ENCODE data around the gene FAM217B. TPM values are rescaled to one million over a fixed set of nuclear protein-coding genes. Genes with fewer than 3 reads are reported as not detected.

The FAM217B gene
- total RNA-seq, 2 experiments from 2014 or later, result 23.1 to 23.7 TPM

DNA sequence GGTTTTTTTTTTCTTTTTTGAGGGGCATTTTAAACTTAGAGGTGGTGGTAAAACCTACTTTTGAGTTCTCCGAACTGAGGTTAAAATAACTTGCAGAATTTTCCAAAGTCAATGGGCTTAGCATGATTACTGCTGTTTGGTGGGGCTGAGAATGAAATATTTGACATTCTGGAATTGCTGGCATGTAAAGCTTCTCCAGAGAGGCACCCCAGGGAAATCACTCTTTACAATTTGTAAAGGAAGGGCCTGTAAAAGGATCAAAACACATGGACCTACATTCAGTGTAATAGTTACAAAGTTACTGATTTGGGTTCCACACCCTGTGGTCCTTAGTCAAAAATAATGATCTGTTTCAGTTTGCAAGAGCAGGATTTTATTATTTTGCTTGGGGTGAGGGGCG lies 5.5 kb downstream of the FAM217B start:
- peak overlapping the region; percentile 31 for H3K27ac Mint-ChIP-seq
- CTCF ChIA-PET, result interaction anchor here (1.8 to 5.6 kb wide), 2 partner anchors 9 to 12 kb away, joined by 4 to 31 read pairs; partner anchors contain the start of gene SYCP2

DNA sequence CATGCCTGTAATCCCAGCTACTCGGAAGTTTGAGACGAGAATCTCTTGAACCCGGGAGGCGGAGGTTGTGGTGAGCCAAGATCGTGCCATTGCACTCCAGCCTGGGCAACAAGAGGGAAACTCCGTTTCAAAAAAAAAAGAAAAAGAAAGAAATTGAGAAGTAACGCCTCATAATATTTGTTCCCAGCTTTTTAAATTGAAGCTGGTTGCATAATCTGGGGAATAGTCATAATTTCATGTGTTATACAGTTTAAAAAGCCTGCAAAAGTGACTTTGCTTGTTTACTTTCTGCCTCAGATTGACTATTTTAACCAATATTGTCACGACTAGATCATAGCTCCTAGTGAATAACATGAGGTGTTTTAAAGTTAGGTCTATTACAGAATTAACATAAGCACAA lies 7.2 kb downstream of the FAM217B start:
- Histone ChIP-seq H3K4me1 (ENCODE audit: insufficient read depth, low read length) (no peaks in the 10 kb centered on the region), H3K27me3 (ENCODE audit: control insufficient read depth in 1 of 2, insufficient read depth in 2 of 2, low read length in 2 of 2) (no peaks in the 10 kb centered on the region), H3K27ac (ENCODE audit: low read depth in 1 of 2, low read length in 2 of 2) (no peak overlapping the region), H3K36me3 (ENCODE audit: insufficient read depth, low read length) (peaks cover 26% of the 10 kb centered on the region), H3K4me3 (ENCODE audit: low read length) (no peak overlapping the region), H3K9me3 (ENCODE audit: control insufficient read depth in 1 of 2, insufficient read depth in 1 of 2, low read length in 2 of 2) (no peaks in the 10 kb centered on the region)
- intact Hi-C loops (cut with DNase I, micrococcal nuclease), result loop anchor here (5.0 kb wide), 2 partner anchors 1280 to 1940 kb away; no protein-coding TSS in a partner anchor
- Mint-ChIP-seq H3K27ac (no peak overlapping the region), H3K4me1 (ENCODE audit: low read depth) (peaks cover 23% of the 10 kb centered on the region), H3K36me3 (ENCODE audit: low read depth) (peaks cover 40% of the 10 kb centered on the region), H3K27me3 (no peaks in the 10 kb centered on the region), H3K9me3 (no peaks in the 10 kb centered on the region), H3K4me3 (no peak overlapping the region)
- ChIA-PET POLR2A (no interaction called here), CTCF (interaction anchor here (5.6 kb wide), 1 partner anchor 14 kb away, joined by 31 read pairs; the partner anchor contains the start of gene SYCP2)
- DNase-seq (no peak), ATAC-seq (ENCODE audit: poor library complexity) (no peak)
- TF ChIP-seq, protein P1, sequence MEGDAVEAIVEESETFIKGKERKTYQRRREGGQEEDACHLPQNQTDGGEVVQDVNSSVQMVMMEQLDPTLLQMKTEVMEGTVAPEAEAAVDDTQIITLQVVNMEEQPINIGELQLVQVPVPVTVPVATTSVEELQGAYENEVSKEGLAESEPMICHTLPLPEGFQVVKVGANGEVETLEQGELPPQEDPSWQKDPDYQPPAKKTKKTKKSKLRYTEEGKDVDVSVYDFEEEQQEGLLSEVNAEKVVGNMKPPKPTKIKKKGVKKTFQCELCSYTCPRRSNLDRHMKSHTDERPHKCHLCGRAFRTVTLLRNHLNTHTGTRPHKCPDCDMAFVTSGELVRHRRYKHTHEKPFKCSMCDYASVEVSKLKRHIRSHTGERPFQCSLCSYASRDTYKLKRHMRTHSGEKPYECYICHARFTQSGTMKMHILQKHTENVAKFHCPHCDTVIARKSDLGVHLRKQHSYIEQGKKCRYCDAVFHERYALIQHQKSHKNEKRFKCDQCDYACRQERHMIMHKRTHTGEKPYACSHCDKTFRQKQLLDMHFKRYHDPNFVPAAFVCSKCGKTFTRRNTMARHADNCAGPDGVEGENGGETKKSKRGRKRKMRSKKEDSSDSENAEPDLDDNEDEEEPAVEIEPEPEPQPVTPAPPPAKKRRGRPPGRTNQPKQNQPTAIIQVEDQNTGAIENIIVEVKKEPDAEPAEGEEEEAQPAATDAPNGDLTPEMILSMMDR (IDR thresholded peaks at IDR 0.05), result no peak

More for the DNA sequence above, 5.5 kb downstream of the FAM217B start:
- Histone ChIP-seq H3K36me3 (ENCODE audit: insufficient read depth, low read length) (peaks cover 31% of the 10 kb centered on the region), H3K9me3 (ENCODE audit: control insufficient read depth in 1 of 2, insufficient read depth in 1 of 2, low read length in 2 of 2) (no peaks in the 10 kb centered on the region), H3K27me3 (ENCODE audit: control insufficient read depth in 1 of 2, insufficient read depth in 2 of 2, low read length in 2 of 2) (no peaks in the 10 kb centered on the region), H3K4me1 (ENCODE audit: insufficient read depth, low read length) (peaks cover 5% of the 10 kb centered on the region), H3K27ac (ENCODE audit: low read depth in 1 of 2, low read length in 2 of 2) (no peak overlapping the region), H3K4me3 (ENCODE audit: low read length) (no peak overlapping the region)
- TF ChIP-seq, protein P1 (IDR thresholded peaks at IDR 0.05), result no peak
- Mint-ChIP-seq H3K4me1 (ENCODE audit: low read depth) (peaks cover 39% of the 10 kb centered on the region), H3K9me3 (no peaks in the 10 kb centered on the region), H3K36me3 (ENCODE audit: low read depth) (peaks cover 53% of the 10 kb centered on the region), H3K4me3 (no peak overlapping the region), H3K27me3 (no peaks in the 10 kb centered on the region)
- DNase-seq, result no peak
- POLR2A ChIA-PET, result interaction anchor here (1.5 kb wide), 1 partner anchor 11 kb away, joined by 6 read pairs; no protein-coding TSS in a partner anchor
- intact Hi-C loops (cut with DNase I, micrococcal nuclease), result loop anchor here (5.0 kb wide), 2 partner anchors 1282 to 1942 kb away; no protein-coding TSS in a partner anchor
- ATAC-seq (ENCODE audit: poor library complexity), result no peak

DNA sequence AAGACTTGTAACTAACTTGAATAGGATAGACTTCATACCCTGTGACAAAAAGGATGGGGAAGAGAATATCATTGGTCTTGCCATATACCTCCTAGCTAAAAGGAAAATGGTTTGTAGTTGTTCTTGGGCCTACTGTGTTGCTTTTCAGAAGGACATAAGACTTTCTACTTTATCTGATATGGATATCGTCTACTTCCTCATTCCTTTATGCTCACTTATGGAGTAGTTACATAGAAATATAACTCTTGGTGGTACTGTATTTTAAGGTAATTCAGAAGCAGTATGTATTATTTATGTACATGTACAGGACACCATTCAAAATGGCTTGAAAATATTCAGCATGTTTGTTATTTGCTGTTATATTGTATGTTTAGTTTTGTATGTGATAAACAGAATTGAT lies 8.0 kb downstream of the FAM217B start:
- POLR2A ChIA-PET, result interaction anchor here (1.7 to 3.0 kb wide), 2 partner anchors 8 to 14 kb away, joined by 4 to 33 read pairs; partner anchors contain the start of genes FAM217B, PPP1R3D and SYCP2
- Histone ChIP-seq H3K27ac (ENCODE audit: low read depth in 1 of 2, low read length in 2 of 2) (peak overlapping the region; percentile 37 to 63), H3K4me3 (ENCODE audit: low read length) (no peak overlapping the region), H3K36me3 (ENCODE audit: insufficient read depth, low read length) (peaks cover 18% of the 10 kb centered on the region), H3K4me1 (ENCODE audit: insufficient read depth, low read length) (no peaks in the 10 kb centered on the region), H3K27me3 (ENCODE audit: control insufficient read depth in 1 of 2, insufficient read depth in 2 of 2, low read length in 2 of 2) (no peaks in the 10 kb centered on the region), H3K9me3 (ENCODE audit: control insufficient read depth in 1 of 2, insufficient read depth in 1 of 2, low read length in 2 of 2) (no peaks in the 10 kb centered on the region)
- intact Hi-C loops (cut with DNase I, micrococcal nuclease), result loop anchor here (1.0 to 5.0 kb wide), 4 partner anchors 8 to 1939 kb away; partner anchors contain the start of genes FAM217B (in 1 of the 2) and PPP1R3D (in 1 of the 2)
- Mint-ChIP-seq H3K27ac (peak overlapping the region; percentile 86), H3K4me3 (no peak overlapping the region), H3K4me1 (ENCODE audit: low read depth) (peaks cover 21% of the 10 kb centered on the region), H3K27me3 (no peaks in the 10 kb centered on the region), H3K36me3 (ENCODE audit: low read depth) (peaks cover 37% of the 10 kb centered on the region), H3K9me3 (no peaks in the 10 kb centered on the region)
- no peak for ATAC-seq (ENCODE audit: poor library complexity)
- CTCF ChIA-PET, result interaction anchor here (5.6 kb wide), 1 partner anchor 14 kb away, joined by 31 read pairs; the partner anchor contains the start of gene SYCP2
- TF ChIP-seq, protein P1 (IDR thresholded peaks at IDR 0.05), result no peak
- no peak for DNase-seq
